ENCODE results near the gene MAST4. TPM values are rescaled to one million over a fixed set of nuclear protein-coding genes. Genes with fewer than 3 reads are reported as not detected.

Gene MAST4
- total and polyA plus RNA-seq, 2 of the 8 experiments (the other 6 are each of a cell fraction or from before 2014, with no cell fraction given) = 1.5 to 2.6 TPM

DNA sequence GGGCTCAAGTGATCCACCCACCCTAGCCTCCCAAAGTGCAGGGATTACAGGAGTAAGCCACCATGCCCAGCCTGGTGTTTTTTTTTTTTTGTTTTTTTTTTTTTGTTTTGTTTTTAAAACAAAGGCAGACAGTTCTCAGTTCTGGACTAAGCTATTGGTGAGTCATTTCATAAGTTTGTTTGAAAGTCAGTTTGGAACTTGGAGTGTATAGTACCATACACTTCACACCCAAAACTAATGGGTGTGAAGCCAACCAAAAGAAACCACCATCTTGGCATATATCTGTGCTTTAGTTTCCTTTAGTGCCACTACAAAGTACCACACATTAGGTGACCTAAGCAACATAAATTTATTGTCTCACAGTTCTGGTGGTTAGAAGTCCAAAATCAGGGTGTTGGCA is 13.4 kb downstream of the MAST4 start:
- H3K9me3 ChIP-seq (ENCODE audit: insufficient read depth in 2 of 2, low read depth in 1 of 2, low read length in 1 of 2) = no peaks in the 10 kb centered on the region
- no peaks in the 10 kb centered on the region for H3K23me2 ChIP-seq (ENCODE audit: low read depth, low read length)
- H3K4me1 ChIP-seq (replicated peaks in 1 of 4; ENCODE audit: control insufficient read depth in 3 of 4, insufficient read depth in 4 of 4, low read length in 3 of 4) = peaks cover 0 to 3% (median 0%) of the 10 kb centered on the region in 4 experiments; a peak in 1 of 7 replicates
- no peak overlapping the region for H3K4ac ChIP-seq (replicated peaks; ENCODE audit: insufficient read length, low read depth, low read length)
- H4K20me1 ChIP-seq (replicated peaks in 1 of 2; ENCODE audit: control insufficient read depth in 1 of 2, insufficient read depth in 2 of 2, low read length in 2 of 2) = no peaks in the 10 kb centered on the region
- DNase-seq (ENCODE audit: low read depth in 1 of 2, low spot score in 2 of 2) = no peak
- H2AFZ ChIP-seq (ENCODE audit: low read length) = no peak overlapping the region
- H3K4me3 ChIP-seq (ENCODE audit: extremely low read depth in 1 of 4, insufficient read depth in 2 of 4, low read depth in 3 of 4, low read length in 4 of 4) = no peak overlapping the region
- H3K79me2 ChIP-seq (ENCODE audit: control insufficient read depth in 1 of 2, insufficient read depth in 2 of 2, low read length in 2 of 2) = no peaks in the 10 kb centered on the region
- no peak overlapping the region for H2BK5ac ChIP-seq (ENCODE audit: low read depth, low read length)
- H4K91ac ChIP-seq (replicated peaks; ENCODE audit: insufficient read length, low read length) = no peak overlapping the region
- FAIRE-seq = no peak
- H2BK15ac ChIP-seq (ENCODE audit: low read length) = no peak overlapping the region
- H3K4me2 ChIP-seq (ENCODE audit: insufficient read depth in 1 of 2, low read depth in 2 of 2, low read length in 2 of 2) = no peak overlapping the region
- H3K36me3 ChIP-seq (ENCODE audit: control insufficient read depth in 2 of 4, insufficient read depth in 4 of 4, low read length in 3 of 4) = no peaks in the 10 kb centered on the region
- no peak overlapping the region for H2BK120ac ChIP-seq (replicated peaks; ENCODE audit: low read depth, low read length)
- no peak overlapping the region for H3K27ac ChIP-seq (ENCODE audit: low read depth, low read length)
- ChIA-PET POLR2A (ENCODE audit: partially characterized antibody) (no interaction called here), CTCF (ENCODE audit: partially characterized antibody) (interaction anchor here (1.1 to 1.4 kb wide), 2 partner anchors 59 to 303 kb away, joined by 3 to 4 read pairs; no protein-coding TSS in a partner anchor)
- H3K9ac ChIP-seq (replicated peaks in 1 of 4; ENCODE audit: extremely low read depth in 1 of 4, low read depth in 3 of 4, low read length in 3 of 4) = no peak overlapping the region
- no peak overlapping the region for H2BK12ac ChIP-seq (ENCODE audit: low read depth, low read length)
- no peak overlapping the region for H4K8ac ChIP-seq (ENCODE audit: extremely low read depth, insufficient read depth, low read length)
- no peak overlapping the region for H3K56ac ChIP-seq (replicated peaks; ENCODE audit: insufficient read length, low read depth, low read length)
- no peak overlapping the region for H3K23ac ChIP-seq (ENCODE audit: insufficient read length)
- H3K27me3 ChIP-seq (replicated peaks in 1 of 4; ENCODE audit: control insufficient read depth in 3 of 4, extremely low read depth in 1 of 4, insufficient read depth in 3 of 4, low read length in 3 of 4) = no peaks in the 10 kb centered on the region
- H3K18ac ChIP-seq (ENCODE audit: extremely low read depth, low read length) = no peak overlapping the region
- H3K79me1 ChIP-seq (ENCODE audit: low read depth, low read length) = no peaks in the 10 kb centered on the region; the same call in 1 of the 2 replicates
- H4K5ac ChIP-seq (ENCODE audit: insufficient read length, low read depth, low read length) = no peak overlapping the region
- no peak overlapping the region for H2BK20ac ChIP-seq (ENCODE audit: low read length)
- H2AK5ac ChIP-seq (ENCODE audit: low read depth, low read length) = no peak overlapping the region
- H3K14ac ChIP-seq (ENCODE audit: insufficient read length) = no peak overlapping the region
- no peak for TF ChIP-seq RFX5 (IDR thresholded peaks at IDR 0.05; ENCODE audit: borderline replicate concordance, low read depth, low read length)

All from H1 (cell line).